ENCODE results near the gene DACT2. TPM values are rescaled to one million over a fixed set of nuclear protein-coding genes. Genes with fewer than 3 reads are reported as not detected.

Gene DACT2
- total and polyA plus RNA-seq, 2 of the 8 experiments (the other 6 are each of a cell fraction or from before 2014, with no cell fraction given) = 2.9 to 3.1 TPM

DNA sequence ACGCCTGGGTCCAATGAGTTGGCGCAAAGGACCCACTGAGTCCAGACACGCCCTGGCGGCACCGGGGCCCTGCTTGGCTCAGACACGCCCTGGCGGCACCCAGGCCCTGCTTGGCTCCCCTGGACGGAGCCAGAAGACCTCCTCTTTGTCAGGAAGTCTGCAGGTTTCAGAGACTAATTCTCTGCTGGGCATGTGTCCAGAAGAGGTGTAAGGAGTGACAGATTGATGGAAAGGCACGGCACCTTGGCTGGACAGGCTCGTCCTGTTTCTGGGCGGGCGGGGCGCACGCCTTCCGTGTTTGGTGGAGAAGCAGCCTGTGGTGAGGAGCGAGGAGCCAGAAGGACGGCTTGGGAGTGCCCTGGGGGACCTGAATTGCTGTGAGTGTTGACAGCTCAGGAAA lies 23.1 kb upstream of the DACT2 start (continued):
- TF ChIP-seq, protein P1, sequence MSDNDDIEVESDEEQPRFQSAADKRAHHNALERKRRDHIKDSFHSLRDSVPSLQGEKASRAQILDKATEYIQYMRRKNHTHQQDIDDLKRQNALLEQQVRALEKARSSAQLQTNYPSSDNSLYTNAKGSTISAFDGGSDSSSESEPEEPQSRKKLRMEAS (IDR thresholded peaks at IDR 0.05) = no peak
- TF ChIP-seq BCL11A (IDR thresholded peaks at IDR 0.05; ENCODE audit: low read depth in 2 of 2, low read length in 2 of 2) = no peak
- no peak for TF ChIP-seq RXRA (IDR thresholded peaks at IDR 0.05; ENCODE audit: insufficient read depth, low read depth, low read length)
- TF ChIP-seq, protein P2, sequence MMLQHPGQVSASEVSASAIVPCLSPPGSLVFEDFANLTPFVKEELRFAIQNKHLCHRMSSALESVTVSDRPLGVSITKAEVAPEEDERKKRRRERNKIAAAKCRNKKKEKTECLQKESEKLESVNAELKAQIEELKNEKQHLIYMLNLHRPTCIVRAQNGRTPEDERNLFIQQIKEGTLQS (IDR thresholded peaks at IDR 0.05; ENCODE audit: insufficient read depth, low read depth, low read length) = no peak
